GM10248 (cell line): ENCODE results near the gene TNFRSF1A.

Experiments
- CTCF ChIA-PET: fragments of 300-600 bp; sonication (Branson Sonifier 250); formaldehyde crosslinking; extraction: SDS; loops from one replicate; lab custom pipeline; 2021; ENCODE audit warnings: antibody characterized with exemption; lab: Yijun Ruan, JAX
- POLR2A ChIA-PET: fragments of 350-650 bp; sonication (Branson Sonifier 250); formaldehyde crosslinking; extraction: SDS; loops from one replicate; lab custom pipeline; 2020; ENCODE audit warnings: antibody characterized with exemption; lab: Yijun Ruan, JAX
- DNase-seq: peaks from one replicate; pipeline ENCODE4 v3.0.0; 2012; ENCODE audit errors: extremely low spot score
- CTCF ChIP-seq: IDR thresholded peaks from 2 replicates; pipeline ENCODE4 v1.5.1; 2012; ENCODE audit warnings: mild to moderate bottlenecking, low read depth; ENCODE audit errors: extremely low read depth, missing control alignments, control extremely low read depth

TNFRSF1A gene

GRCh38 chr12:6370576-6370935 is 28.7 kb upstream of the TNFRSF1A start:
- no peak for DNase-seq
- ChIA-PET CTCF (interaction anchor here (0.8 to 1.0 kb wide), 2 partner anchors 19 to 31 kb away, joined by 3 read pairs; no protein-coding TSS in a partner anchor), POLR2A (no interaction called here)
- no peak for TF ChIP-seq CTCF

- POLR2A ChIA-PET, result no interaction called here
- DNase-seq, result no peak
Observed at GRCh38 chr12:6369916-6370575, 28.2 kb upstream of the TNFRSF1A start.

GRCh38 chr12:6368906-6369525 is 27.1 kb upstream of the TNFRSF1A start:
- DNase-seq, result no peak
- POLR2A ChIA-PET, result no interaction called here

More at GRCh38 chr12:6369916-6370575, 28.2 kb upstream of the TNFRSF1A start:
- CTCF ChIA-PET, result interaction anchor here (0.8 to 1.0 kb wide), 2 partner anchors 19 to 31 kb away, joined by 3 read pairs; no protein-coding TSS in a partner anchor
- no peak for TF ChIP-seq CTCF

GRCh38 chr12:6367969-6368892 is 26.4 kb upstream of the TNFRSF1A start:
- no peak for DNase-seq
- ChIA-PET POLR2A (no interaction called here), CTCF (interaction anchor here (1.2 to 2.6 kb wide), 5 partner anchors 11 to 46 kb away, joined by 3 to 14 read pairs (median 3); no protein-coding TSS in a partner anchor)
- TF ChIP-seq CTCF, result no peak

More at GRCh38 chr12:6368906-6369525, 27.1 kb upstream of the TNFRSF1A start:
- TF ChIP-seq CTCF, result no peak
- CTCF ChIA-PET, result interaction anchor here (1.4 kb wide), 1 partner anchor 46 kb away, joined by 3 read pairs; no protein-coding TSS in a partner anchor

- TF ChIP-seq CTCF, result peak; percentile 49
- peak; percentile 80 for DNase-seq
- ChIA-PET CTCF (interaction anchor here (0.9 to 2.6 kb wide), 6 partner anchors 10 to 170 kb away, joined by 3 to 14 read pairs (median 3); no protein-coding TSS in a partner anchor), POLR2A (interaction anchor here (0.5 to 1.0 kb wide), 2 partner anchors 104 to 191 kb away, joined by 3 to 6 read pairs; no protein-coding TSS in a partner anchor)
Observed at GRCh38 chr12:6367065-6367968, 25.4 kb upstream of the TNFRSF1A start.

- CTCF ChIA-PET, result no interaction called here
- no peak for DNase-seq
- POLR2A ChIA-PET, result no interaction called here
Observed at GRCh38 chr12:6364044-6364374, 22.1 kb upstream of the TNFRSF1A start.

More at GRCh38 chr12:6364044-6364374, 22.1 kb upstream of the TNFRSF1A start:
- TF ChIP-seq CTCF, result no peak
